GM18507 (cell line): ENCODE data around the gene SLC27A4.

Experiments used
- DNase-seq: peaks from one replicate; pipeline ENCODE4 v3.0.0; 2011; ENCODE audit warnings: low read depth; ENCODE audit not compliant: insufficient read length; ENCODE audit errors: extremely low spot score
- FAIRE-seq: peaks from 2 replicates; lab custom pipeline; 2011; peaks lifted over from hg19 to GRCh38; lab: Jason Lieb, UNC

Gene SLC27A4

GRCh38 chr9:128385496-128386460 lies 45.5 kb downstream of the SLC27A4 start:
- DNase-seq = no peak
- FAIRE-seq = no peak

- FAIRE-seq = no peak
- DNase-seq = no peak
These were observed 47.8 kb downstream of the SLC27A4 start for GRCh38 chr9:128388150-128388549.

GRCh38 chr9:128389395-128390149 lies 49.2 kb downstream of the SLC27A4 start:
- no peak for DNase-seq
- FAIRE-seq = no peak

- no peak for FAIRE-seq
These were observed 50.0 kb downstream of the SLC27A4 start for GRCh38 chr9:128390150-128390812.

GRCh38 chr9:128390813-128391711 lies 50.7 kb downstream of the SLC27A4 start:
- DNase-seq (no peak), FAIRE-seq (no peak)

More at GRCh38 chr9:128390150-128390812, 50.0 kb downstream of the SLC27A4 start:
- no peak for DNase-seq

GRCh38 chr9:128391956-128392301 lies 51.6 kb downstream of the SLC27A4 start:
- no peak for FAIRE-seq
- DNase-seq = no peak

- FAIRE-seq = no peak
- DNase-seq = no peak
These were observed 52.2 kb downstream of the SLC27A4 start for GRCh38 chr9:128392302-128393144.

GRCh38 chr9:128393145-128393775 lies 52.9 kb downstream of the SLC27A4 start:
- DNase-seq (no peak), FAIRE-seq (no peak)

GRCh38 chr9:128393970-128394369 lies 53.6 kb downstream of the SLC27A4 start:
- FAIRE-seq = no peak
- no peak for DNase-seq

GRCh38 chr9:128394379-128395168 lies 54.2 kb downstream of the SLC27A4 start:
- FAIRE-seq = no peak

GRCh38 chr9:128396970-128397613 lies 56.8 kb downstream of the SLC27A4 start:
- no peak for DNase-seq
- FAIRE-seq = no peak

More at GRCh38 chr9:128394379-128395168, 54.2 kb downstream of the SLC27A4 start:
- DNase-seq = no peak

GRCh38 chr9:128397831-128398230 lies 57.5 kb downstream of the SLC27A4 start:
- no peak for FAIRE-seq
- DNase-seq = no peak

- DNase-seq (no peak), FAIRE-seq (no peak)
These were observed 59.5 kb downstream of the SLC27A4 start for GRCh38 chr9:128399861-128400260.

- FAIRE-seq (no peak), DNase-seq (no peak)
These were observed 64.2 kb downstream of the SLC27A4 start for GRCh38 chr9:128404560-128404959.

GRCh38 chr9:128405077-128405779 lies 64.9 kb downstream of the SLC27A4 start:
- FAIRE-seq (no peak), DNase-seq (no peak)

GRCh38 chr9:128405780-128406171 lies 65.4 kb downstream of the SLC27A4 start:
- FAIRE-seq (no peak), DNase-seq (no peak)
